GM21717 (cell line): ENCODE results near the gene ZNF331.

Experiments
- ATAC-seq: cut with Tn5 transposase; IDR thresholded peaks from one replicate; pipeline ENCODE4 v1.9.1; 2021; ENCODE audit warnings: mild to moderate bottlenecking, moderate library complexity; ENCODE audit not compliant: unreplicated experiment

Gene ZNF331

GRCh38 chr19:53571339-53571738, 33.4 kb downstream of the ZNF331 start:
- no peak for ATAC-seq

- no peak for ATAC-seq
These were observed 39.2 kb downstream of the ZNF331 start for GRCh38 chr19:53576941-53577653.

GRCh38 chr19:53577968-53578367, 40.0 kb downstream of the ZNF331 start:
- ATAC-seq = no peak

GRCh38 chr19:53579518-53579917, 41.6 kb downstream of the ZNF331 start:
- ATAC-seq = no peak

- ATAC-seq = no peak
These were observed 43.2 kb downstream of the ZNF331 start for GRCh38 chr19:53580871-53581835.

- no peak for ATAC-seq
These were observed 43.9 kb downstream of the ZNF331 start for GRCh38 chr19:53581871-53582279.

- no peak for ATAC-seq
These were observed 45.2 kb downstream of the ZNF331 start for GRCh38 chr19:53583181-53583580.

GRCh38 chr19:53586277-53586691, 48.3 kb downstream of the ZNF331 start:
- ATAC-seq = no peak

- no peak for ATAC-seq
These were observed 57.0 kb downstream of the ZNF331 start for GRCh38 chr19:53594811-53595509.

GRCh38 chr19:53595510-53595867, 57.5 kb downstream of the ZNF331 start:
- no peak for ATAC-seq

- ATAC-seq = no peak
These were observed 58.1 kb downstream of the ZNF331 start for GRCh38 chr19:53596056-53596455.

GRCh38 chr19:53597023-53597422, 59.1 kb downstream of the ZNF331 start:
- no peak for ATAC-seq

- ATAC-seq = no peak
These were observed 60.4 kb downstream of the ZNF331 start for GRCh38 chr19:53598361-53598760.

- no peak for ATAC-seq
These were observed 62.3 kb downstream of the ZNF331 start for GRCh38 chr19:53600217-53600616.

GRCh38 chr19:53606031-53606430, 68.1 kb downstream of the ZNF331 start:
- ATAC-seq = no peak

- no peak for ATAC-seq
These were observed 70.4 kb downstream of the ZNF331 start for GRCh38 chr19:53608381-53608780.

GRCh38 chr19:53612762-53613526, 75.0 kb downstream of the ZNF331 start:
- no peak for ATAC-seq

- no peak for ATAC-seq
These were observed 84.2 kb downstream of the ZNF331 start for GRCh38 chr19:53621885-53622740.

- ATAC-seq = no peak
These were observed 87.0 kb downstream of the ZNF331 start for GRCh38 chr19:53624771-53625545.
